HG02973 (cell line): ENCODE measurements around the gene FGF5.

Experiments used
- ATAC-seq: cut with Tn5 transposase; IDR thresholded peaks from one replicate; pipeline ENCODE4 v1.9.1; 2021; ENCODE audit warnings: moderate library complexity; ENCODE audit not compliant: unreplicated experiment

The FGF5 gene

GRCh38 chr4:80335226-80335553 lies 68.7 kb downstream of the FGF5 start:
- ATAC-seq = no peak

- peak; percentile 91 for ATAC-seq
These were observed 69.3 kb downstream of the FGF5 start, which contains the start of gene CFAP299 for GRCh38 chr4:80335554-80336358. Gene CFAP299 (plus strand): TSS chr4:80335730.

DNA sequence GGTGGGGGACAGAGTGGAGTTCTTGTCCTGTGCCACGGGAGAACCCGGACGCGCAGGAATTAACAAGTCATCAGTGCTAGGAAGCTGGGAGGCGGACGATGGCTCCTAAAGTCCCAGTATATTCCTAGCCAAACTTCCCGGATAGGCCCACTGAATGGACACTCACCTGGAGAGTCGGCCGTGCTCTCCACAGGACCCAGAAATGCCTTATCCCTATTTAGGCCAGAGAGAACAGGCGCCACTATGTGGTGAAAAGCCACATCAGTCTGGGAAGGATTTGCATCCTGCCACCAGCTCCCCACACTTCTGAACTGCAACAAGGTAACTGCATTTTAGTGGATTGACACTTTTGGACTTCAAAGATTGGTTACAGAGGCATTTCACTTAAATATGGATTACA lies 70.1 kb downstream of the FGF5 start:
- ATAC-seq = no peak

DNA sequence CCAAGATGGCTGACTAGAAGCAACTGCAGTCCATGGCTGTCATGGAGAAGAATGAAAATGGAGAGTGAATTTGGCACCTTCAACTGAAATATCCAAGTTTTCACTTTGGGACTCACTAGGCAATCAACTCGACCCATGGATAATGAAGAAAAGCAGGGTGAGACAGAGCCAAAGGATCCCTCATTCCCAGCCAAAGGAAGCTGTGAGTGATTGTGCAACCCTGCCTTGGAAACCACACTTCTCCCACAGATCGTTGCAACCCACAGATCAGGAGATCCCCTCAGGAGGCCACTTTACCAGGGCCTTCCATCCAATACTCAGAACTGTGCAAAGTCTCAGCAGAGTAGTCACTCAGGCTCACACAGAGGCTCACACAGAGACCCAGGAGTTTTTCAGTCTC lies 73.6 kb downstream of the FGF5 start:
- no peak for ATAC-seq
